Aorta (tissue), 5 donors: ENCODE results near the gene CAB39. TPM values are rescaled to one million over a fixed set of nuclear protein-coding genes. Genes with fewer than 3 reads are reported as not detected.

Source experiments
- ATAC-seq: fragments of 200-7000 bp; cut with Tn5 transposase; one replicate; pipeline ENCODE4 v1.9.1; 2022; ENCODE audit warnings: moderate library complexity; ENCODE audit not compliant: low FRiP score
- DNase-seq, 2 donors: peaks; one replicate each; pipeline ENCODE4 v3.0.0-alpha.2; 2020
- H3K27ac ChIP-seq, 2 donors: one replicate each; pipeline ENCODE4 v1.5.1; 2013; ENCODE audit warnings: low read length in 2 of 2, mild to moderate bottlenecking in 2 of 2, moderate library complexity in 2 of 2, control low read depth in 1 of 2, inconsistent platforms in 1 of 2, low read depth in 1 of 2
- H3K27me3 ChIP-seq, 2 donors: one replicate each; pipeline ENCODE4 v1.6.1; 2013; ENCODE audit warnings: control low read depth in 1 of 2, low read length in 1 of 2, mild to moderate bottlenecking in 1 of 2, moderate library complexity in 1 of 2; ENCODE audit not compliant: insufficient read depth in 2 of 2, control insufficient read depth in 1 of 2
- H3K36me3 ChIP-seq, 2 donors: one replicate each; pipeline ENCODE4 v1.6.1; 2013; ENCODE audit warnings: control low read depth in 1 of 2, low read length in 1 of 2, mild to moderate bottlenecking in 1 of 2; ENCODE audit not compliant: insufficient read depth in 2 of 2, control insufficient read depth in 1 of 2
- H3K4me1 ChIP-seq, 2 donors: one replicate each; pipeline ENCODE4 v1.6.1; 2013; ENCODE audit warnings: low read length in 2 of 2, control low read depth in 1 of 2, mild to moderate bottlenecking in 1 of 2, moderate library complexity in 1 of 2; ENCODE audit not compliant: insufficient read depth in 2 of 2, control insufficient read depth in 1 of 2
- H3K4me3 ChIP-seq, 2 donors: one replicate each; pipeline ENCODE4 v1.5.1; 2013; ENCODE audit warnings: low read length in 2 of 2, control low read depth in 1 of 2, mild to moderate bottlenecking in 1 of 2
- H3K9me3 ChIP-seq: one replicate; pipeline ENCODE4 v1.6.1; 2013; ENCODE audit warnings: mild to moderate bottlenecking, low read length; ENCODE audit not compliant: control insufficient read depth
- WGBS, 2 donors: extraction: QIAGEN DNeasy Blood & Tissue Kit; methylation state at CpG; one replicate each; pipeline ENCODE4 v1.1.7; 2013; 5-methylcytosine and 5-hydroxymethylcytosine counted together
- intact Hi-C, 2 donors: fragments of 100-400 bp; cut with DNase I; formaldehyde crosslinking; loops; one replicate each; pipeline versions ENCODE4 v1.14.2 to v1.15.0; 2022
- polyA plus RNA-seq, 2 donors: library from polyadenylated mRNA; stranded (reverse); fragments of 200-250 nt; gene quantifications; one replicate each; pipeline ENCODE4 v1.2.3, GENCODE V29; 2013
- total RNA-seq, 2 donors: library from RNA; stranded (reverse); fragmentation: NEBNext Ultra II Directional; extraction: Animal tissue kit (Norgen Biotek cat#: 25700); gene quantifications; one replicate each; pipeline ENCODE4 v1.2.1, GENCODE V29; 2021
- donor health status: healthy with polysubstance abuse.
- donor health status: Bipolar disorder and iron deficiency.
- donor health status: DM: no; HTN: no; CAD: no.
- donor health status: DM: no; HTN: no; CAD: no.
- donor health status: DM: yes; HTN: yes; CAD: no.

Gene CAB39
- total and polyA plus RNA-seq, 4 donors = 27.3 to 81.1 (median 69.1) TPM

DNA sequence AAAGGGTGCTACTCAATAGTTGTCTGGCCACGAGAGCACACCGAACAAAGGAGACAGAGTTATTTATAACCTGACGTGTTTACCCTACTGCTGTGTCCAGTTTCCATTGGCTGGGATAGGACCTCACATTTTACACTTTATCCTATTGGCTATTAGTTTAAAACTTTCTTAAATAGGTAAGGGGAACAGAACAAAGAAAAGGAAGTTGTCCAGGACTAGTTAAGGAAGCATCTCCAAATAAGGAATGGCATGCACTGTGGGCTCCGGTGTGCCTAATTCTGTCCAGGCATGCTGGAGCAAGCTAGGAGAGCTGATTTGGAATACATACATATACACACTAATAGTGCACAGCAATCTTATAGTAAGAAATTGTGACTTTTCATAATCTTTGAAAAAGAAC lies 72.2 kb downstream of the CAB39 start:
- Histone ChIP-seq H3K27me3 (no peaks in the 10 kb centered on the region), H3K4me3 (no peak overlapping the region), H3K27ac (peak overlapping the region in 1 of 2 donors; percentile 75), H3K4me1 (peaks cover 3 to 4% of the 10 kb centered on the region in 2 donors), H3K9me3 (peaks cover 2% of the 10 kb centered on the region), H3K36me3 (no peaks in the 10 kb centered on the region)
- no peak for ATAC-seq
- intact Hi-C loops = no loop called here
- 22 to 27% methylated on average over 4 of the region's 4 CpGs for WGBS, 2 donors
- DNase-seq = no peak

DNA sequence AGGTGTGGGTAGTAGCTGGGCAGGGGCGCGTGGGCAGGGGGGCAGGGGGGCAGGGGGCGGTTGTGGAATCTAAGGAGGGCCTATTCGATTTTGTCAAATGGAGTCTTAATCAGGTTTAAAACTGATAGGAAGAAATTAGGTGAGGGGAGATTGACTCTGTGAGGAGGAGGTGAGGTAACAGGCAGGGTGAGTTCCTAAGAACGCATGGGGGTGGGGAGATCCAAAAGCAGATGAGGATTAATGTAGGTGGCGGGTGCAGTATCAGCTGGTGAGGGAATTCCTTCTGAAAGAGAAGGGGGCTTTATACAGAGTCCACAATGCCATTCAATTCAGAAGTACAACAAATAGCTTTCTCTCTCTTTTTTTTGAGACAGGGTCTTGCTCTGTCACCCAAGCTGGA lies 72.7 kb downstream of the CAB39 start:
- H3K36me3 ChIP-seq = no peaks in the 10 kb centered on the region
- H3K27ac ChIP-seq = peak overlapping the region in 1 of 2 donors; percentile 12
- H3K27me3 ChIP-seq = no peaks in the 10 kb centered on the region
- intact Hi-C loops = no loop called here
- DNase-seq = no peak
- no peak overlapping the region for H3K4me3 ChIP-seq
- no peak for ATAC-seq
- 94% methylated on average over 6 of the region's 6 CpGs for WGBS, 2 donors
- H3K9me3 ChIP-seq = peaks cover 2% of the 10 kb centered on the region
- peaks cover 3 to 6% of the 10 kb centered on the region in 2 donors for H3K4me1 ChIP-seq

GRCh38 chr2:230787101-230787500 lies 74.5 kb downstream of the CAB39 start:
- H3K4me3 ChIP-seq = no peak overlapping the region
- H3K27ac ChIP-seq = no peak overlapping the region
- intact Hi-C loops = no loop called here
- H3K9me3 ChIP-seq = peaks cover 2% of the 10 kb centered on the region
- 99% methylated on average over 2 of the region's 2 CpGs for WGBS, 2 donors
- H3K27me3 ChIP-seq = no peaks in the 10 kb centered on the region
- DNase-seq = no peak
- H3K4me1 ChIP-seq = peaks cover 3 to 8% of the 10 kb centered on the region in 2 donors
- H3K36me3 ChIP-seq = peaks cover 0 to 2% of the 10 kb centered on the region in 2 donors
- ATAC-seq = no peak

GRCh38 chr2:230788554-230789175 lies 76.0 kb downstream of the CAB39 start:
- ATAC-seq (no peak), DNase-seq (no peak)
- intact Hi-C loops = no loop called here
- H3K4me3 ChIP-seq = no peak overlapping the region
- WGBS, 2 donors = 97 to 98% methylated on average over 3 of the region's 3 CpGs
- no peak overlapping the region for H3K27ac ChIP-seq
- H3K27me3 ChIP-seq = no peaks in the 10 kb centered on the region
- peaks cover 3 to 8% of the 10 kb centered on the region in 2 donors for H3K4me1 ChIP-seq
- H3K36me3 ChIP-seq = peaks cover 0 to 2% of the 10 kb centered on the region in 2 donors
- H3K9me3 ChIP-seq = peaks cover 2% of the 10 kb centered on the region

- Histone ChIP-seq H3K27me3 (no peaks in the 10 kb centered on the region), H3K27ac (no peak overlapping the region), H3K36me3 (peaks cover 0 to 2% of the 10 kb centered on the region in 2 donors), H3K4me3 (no peak overlapping the region), H3K4me1 (peaks cover 0 to 4% of the 10 kb centered on the region in 2 donors), H3K9me3 (no peaks in the 10 kb centered on the region)
- DNase-seq (no peak), ATAC-seq (no peak)
- WGBS, 2 donors = 31 to 38% methylated on average over 1 of the region's 1 CpG
- intact Hi-C loops = loop anchor here (5.0 to 10.0 kb wide), 2 partner anchors 34 to 176 kb away; no protein-coding TSS in a partner anchor
Measured at GRCh38 chr2:230790981-230791380, 78.3 kb downstream of the CAB39 start.

DNA sequence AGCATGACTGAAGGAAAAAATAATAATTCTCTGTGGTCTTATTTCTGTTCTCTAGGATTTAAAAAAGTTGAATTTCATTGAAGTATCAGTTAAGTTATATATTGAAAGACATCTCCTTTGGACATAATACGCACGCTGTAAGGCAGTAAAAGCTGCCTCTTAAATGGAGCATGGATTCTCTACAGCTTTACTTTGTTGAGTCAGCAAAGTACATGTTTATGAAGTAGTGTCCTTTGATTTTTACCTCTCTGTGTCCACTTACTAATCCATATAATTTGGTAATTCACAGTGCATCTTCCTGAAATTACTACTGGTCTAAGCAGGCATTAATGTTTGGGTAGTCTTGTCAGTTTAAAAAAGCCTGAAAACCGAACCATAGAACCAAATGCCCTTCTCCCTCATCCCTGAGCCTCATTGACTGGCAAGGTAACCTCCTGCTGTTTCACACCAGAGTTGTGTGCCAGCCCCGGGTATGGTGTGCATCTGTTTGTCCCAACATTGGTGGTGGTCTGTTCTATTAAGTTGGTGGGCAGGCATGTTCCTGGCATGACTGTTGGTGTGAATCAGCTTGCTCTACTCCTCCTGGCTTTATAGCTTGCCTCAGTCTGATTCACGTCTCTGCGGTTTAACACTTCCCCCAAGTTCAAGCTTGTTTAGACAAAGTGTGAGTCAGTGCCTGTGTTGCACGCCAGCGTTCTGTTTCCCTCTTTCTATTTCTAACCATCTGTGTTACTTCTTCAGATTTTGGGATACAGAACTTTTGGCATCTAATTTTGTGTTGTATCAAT lies 81.1 kb downstream of the CAB39 start:
- WGBS, 2 donors = 25 to 26% methylated on average over 8 of the region's 8 CpGs
- Histone ChIP-seq H3K4me1 (peaks cover 0 to 10% of the 10 kb centered on the region in 2 donors), H3K9me3 (no peaks in the 10 kb centered on the region), H3K36me3 (peaks cover 0 to 2% of the 10 kb centered on the region in 2 donors), H3K4me3 (no peak overlapping the region), H3K27ac (peak overlapping the region; percentile 91 to 98), H3K27me3 (no peaks in the 10 kb centered on the region)
- ATAC-seq (peak; percentile 90), DNase-seq (peak; percentile 86 to 88)
- intact Hi-C loops = loop anchor here (2.0 to 10.0 kb wide), 3 partner anchors 36 to 179 kb away; partner anchors contain the start of gene CAB39 (in 1 of the 2)

DNA sequence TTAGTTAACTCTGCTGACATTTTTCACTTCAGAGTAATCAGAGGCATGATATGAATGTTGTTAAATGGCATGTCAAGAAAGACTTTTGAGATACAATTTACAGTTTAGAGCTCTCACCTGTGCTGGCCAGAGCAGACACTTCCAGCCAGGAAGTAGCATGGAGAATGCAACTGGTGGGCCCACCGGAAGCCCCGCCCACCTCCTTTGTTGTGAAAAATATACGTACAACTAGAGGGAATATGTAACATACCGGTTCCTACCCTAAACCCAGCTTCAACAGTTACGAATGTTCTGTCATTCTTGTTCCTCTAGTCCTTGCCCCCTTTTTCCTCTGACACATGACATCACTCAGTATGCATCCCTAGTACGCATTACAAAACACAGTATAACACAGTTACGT lies 81.9 kb downstream of the CAB39 start:
- no peak overlapping the region for H3K4me3 ChIP-seq
- peaks cover 0 to 2% of the 10 kb centered on the region in 2 donors for H3K36me3 ChIP-seq
- DNase-seq (no peak), ATAC-seq (no peak)
- 76 to 80% methylated on average over 7 of the region's 7 CpGs for WGBS, 2 donors
- H3K9me3 ChIP-seq = no peaks in the 10 kb centered on the region
- no peaks in the 10 kb centered on the region for H3K27me3 ChIP-seq
- peaks cover 0 to 10% of the 10 kb centered on the region in 2 donors for H3K4me1 ChIP-seq
- intact Hi-C loops = loop anchor here (2.0 to 10.0 kb wide), 3 partner anchors 37 to 180 kb away; partner anchors contain the start of gene CAB39 (in 1 of the 2)
- peak overlapping the region; percentile 41 to 64 for H3K27ac ChIP-seq

DNA sequence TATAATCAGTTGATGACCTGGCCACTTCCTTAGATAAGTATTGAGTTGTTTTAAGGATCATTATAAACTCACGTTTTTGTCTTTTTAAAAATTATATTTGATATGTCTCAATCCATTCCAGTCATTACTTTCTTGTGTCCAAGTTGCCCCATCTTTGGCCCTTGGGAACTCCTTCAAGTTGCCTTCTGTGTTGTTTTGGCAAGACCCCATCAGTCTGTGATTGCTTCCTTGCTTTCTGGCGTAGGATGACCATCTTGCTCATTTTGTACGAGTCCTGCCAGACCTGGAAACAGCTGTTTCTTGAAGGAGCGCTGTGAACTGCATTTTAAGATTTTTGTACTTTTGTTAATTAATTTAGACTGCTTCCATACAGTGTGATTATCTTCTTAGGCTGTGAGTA lies 83.2 kb downstream of the CAB39 start:
- DNase-seq (no peak), ATAC-seq (no peak)
- Histone ChIP-seq H3K27ac (peak overlapping the region in 1 of 2 donors; percentile 40), H3K4me1 (peaks cover 0 to 6% of the 10 kb centered on the region in 2 donors), H3K9me3 (no peaks in the 10 kb centered on the region), H3K36me3 (peaks cover 2 to 3% of the 10 kb centered on the region in 2 donors), H3K27me3 (no peaks in the 10 kb centered on the region), H3K4me3 (no peak overlapping the region)
- 42 to 60% methylated on average over 4 of the region's 4 CpGs for WGBS, 2 donors
- intact Hi-C loops = loop anchor here (2.0 to 10.0 kb wide), 3 partner anchors 83 to 181 kb away; partner anchors contain the start of gene CAB39 (in 2 of the 2)
